Thyroid gland (tissue), 4 donors: Measurements from ENCODE around the gene HYDIN.

Experiments
- CTCF ChIP-seq, 6 experiments: fragments of 200-600 bp in 3 of 6; fragments of 450-650 bp in 3 of 6; sonication (generic) in 3 of 6; IDR thresholded peaks; one replicate each; pipeline ENCODE4 v1.5.1; 2016 to 2019; ENCODE audit warnings: antibody characterized with exemption in 6 of 6, mild to moderate bottlenecking in 2 of 6, inconsistent platforms in 1 of 6, moderate library complexity in 1 of 6
- POLR2A ChIP-seq, 2 donors: fragments of 450-650 bp; IDR thresholded peaks; one replicate each; pipeline ENCODE4 v1.6.1; 2017; ENCODE audit warnings: antibody characterized with exemption in 2 of 2, mild to moderate bottlenecking in 2 of 2, moderate library complexity in 1 of 2

DNA sequence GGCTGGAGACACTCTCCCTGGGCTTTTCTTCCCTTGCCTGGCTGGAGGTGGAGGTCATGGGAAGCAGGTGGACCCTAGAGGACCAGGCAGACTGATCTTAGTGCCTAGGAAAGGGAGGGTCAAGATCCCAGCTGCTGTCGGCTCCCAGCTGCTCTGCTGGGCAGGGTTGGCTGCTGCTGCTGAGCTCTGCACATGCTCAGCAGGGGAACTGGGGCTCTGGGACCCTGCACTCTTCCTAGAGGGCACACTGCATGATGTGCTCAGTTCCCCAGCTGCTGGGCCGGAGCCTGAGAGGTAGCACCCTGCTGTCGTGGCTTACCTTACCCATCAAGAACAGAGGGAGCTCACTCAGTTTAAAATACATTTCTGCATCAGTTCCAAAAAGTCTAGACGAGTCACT lies 463.9 kb downstream of the HYDIN start:
- no peak for TF ChIP-seq POLR2A (IDR thresholded peaks at IDR 0.05)
- TF ChIP-seq CTCF (IDR thresholded peaks at IDR 0.05), result no peak
